K562 (cell line): Measurements from ENCODE around the gene LRRC8E. TPM values are rescaled to one million over a fixed set of nuclear protein-coding genes. Genes with fewer than 3 reads are reported as not detected.

Experiments used
- AFF4 ChIP-seq: sonication (generic); formaldehyde crosslinking; IDR thresholded peaks from 2 replicates; pipeline ENCODE4 v1.8.0; 2023; ENCODE audit warnings: mild to moderate bottlenecking, missing genetic modification reagents
- ARNT ChIP-seq, 2 experiments: fragments of 450-650 bp; IDR thresholded peaks; 2 replicates each; pipeline ENCODE4 v1.6.1; 2016; ENCODE audit warnings: mild to moderate bottlenecking in 1 of 2
- CREM ChIP-seq: IDR thresholded peaks from 2 replicates; pipeline ENCODE4 v1.6.1; 2014; ENCODE audit warnings: antibody characterized with exemption, low read depth
- DNMT1 ChIP-seq: fragments of 450-650 bp; IDR thresholded peaks from 2 replicates; pipeline ENCODE4 v1.6.1; 2016; ENCODE audit warnings: antibody characterized with exemption, mild to moderate bottlenecking
- FOXP1 ChIP-seq: sonication (generic); formaldehyde crosslinking; IDR thresholded peaks from 2 replicates; pipeline ENCODE4 v1.8.0; 2022; ENCODE audit warnings: mild to moderate bottlenecking, missing genetic modification reagents
- HES1 ChIP-seq: fragments of 450-650 bp; IDR thresholded peaks from 2 replicates; pipeline ENCODE4 v1.6.1; 2016; ENCODE audit warnings: low read depth, mild to moderate bottlenecking, moderate library complexity
- KDM4B ChIP-seq, 2 experiments: fragments of 450-650 bp in 1 of 2; sonication (generic) in 1 of 2; IDR thresholded peaks; 2 replicates each; pipeline ENCODE4 v1.6.1; 2016 to 2017; ENCODE audit warnings: borderline replicate concordance in 2 of 2, antibody characterized with exemption in 1 of 2, low read depth in 1 of 2, mild to moderate bottlenecking in 1 of 2
- MBD1 ChIP-seq: fragments of 250-450 bp; sonication (Bioruptor Pico); IDR thresholded peaks from 2 replicates; pipeline ENCODE4 v1.8.0; 2022; ENCODE audit warnings: inconsistent platforms
- POLR2AphosphoS5 ChIP-seq: IDR thresholded peaks from 2 replicates; pipeline ENCODE4 v1.6.1; 2011; ENCODE audit warnings: mild to moderate bottlenecking, low read depth, low read length, moderate library complexity; ENCODE audit not compliant: control insufficient read depth, insufficient read depth
- STAT5B ChIP-seq: fragments of 250-450 bp; sonication (Bioruptor Pico); IDR thresholded peaks from 2 replicates; pipeline ENCODE4 v1.8.0; 2021; ENCODE audit warnings: mild to moderate bottlenecking, inconsistent platforms
- XRCC5 ChIP-seq: fragments of 200-400 bp; formaldehyde crosslinking; IDR thresholded peaks from 2 replicates; pipeline ENCODE4 v1.6.1; 2017; ENCODE audit warnings: low read depth, mild to moderate bottlenecking, low read length
- ZNF398 ChIP-seq: fragments of 250-450 bp; sonication (Bioruptor Pico); IDR thresholded peaks from 2 replicates; pipeline ENCODE4 v1.8.0; 2021; ENCODE audit warnings: moderate library complexity, mild to moderate bottlenecking, inconsistent platforms
- ZNF436 ChIP-seq: fragments of 250-450, 450-650 bp; sonication (Bioruptor Pico); formaldehyde crosslinking; IDR thresholded peaks from 2 replicates; pipeline ENCODE4 v1.7.0; 2020; ENCODE audit warnings: mild to moderate bottlenecking
- ZNF696 ChIP-seq: fragments of 250-450 bp; sonication (Bioruptor Pico); conservative IDR thresholded peaks from 2 replicates; pipeline ENCODE4 v1.4.0; 2020; ENCODE audit warnings: mild to moderate bottlenecking, moderate library complexity
- polyA plus RNA-seq, 8 experiments: library from polyadenylated mRNA; depleted of rRNA in 4 of 8; stranded (reverse) in 5 of 8; unstranded in 3 of 8; fragments of >200 nt; fragmentation: Nextera tagmentation in 2 of 8; fragmentation: Illumina TruSeq in 1 of 8; extraction: Ambion mirVana in 2 of 8; extraction: Trizol in 1 of 8; gene quantifications; 2 replicates each; pipeline versions ENCODE4 v1.2.1 to v1.2.3, GENCODE V29; 2011 to 2014; ENCODE audit warnings: inconsistent platforms in 1 of 8, missing spikeins in 1 of 8
- total RNA-seq, 7 experiments: library from RNA; depleted of rRNA in 6 of 7; stranded (reverse); fragments of >200 nt in 6 of 7; fragmentation: Illumina TruSeq in 2 of 7; extraction: Trizol in 2 of 7; gene quantifications; 2 replicates each; pipeline versions ENCODE4 v1.2.1 to v1.2.3, GENCODE V29; 2011 to 2021; ENCODE audit warnings: low replicate concordance in 1 of 7
- TF ChIP-seq, protein P1 (sequence below): fragments of 450-650 bp; IDR thresholded peaks from 2 replicates; pipeline ENCODE4 v1.6.1; 2017; ENCODE audit warnings: mild to moderate bottlenecking, moderate library complexity
- TF ChIP-seq, protein P2 (sequence below): sonication (generic); formaldehyde crosslinking; IDR thresholded peaks from 2 replicates; pipeline ENCODE4 v1.8.1; 2023; ENCODE audit warnings: mild to moderate bottlenecking, missing genetic modification reagents

LRRC8E gene
- total and polyA plus RNA-seq, 9 of the 15 experiments (the other 6 are each of a cell fraction or from before 2014, with no cell fraction given), result 0.08 to 5.7 (median 3.5) TPM; not detected in 1

DNA sequence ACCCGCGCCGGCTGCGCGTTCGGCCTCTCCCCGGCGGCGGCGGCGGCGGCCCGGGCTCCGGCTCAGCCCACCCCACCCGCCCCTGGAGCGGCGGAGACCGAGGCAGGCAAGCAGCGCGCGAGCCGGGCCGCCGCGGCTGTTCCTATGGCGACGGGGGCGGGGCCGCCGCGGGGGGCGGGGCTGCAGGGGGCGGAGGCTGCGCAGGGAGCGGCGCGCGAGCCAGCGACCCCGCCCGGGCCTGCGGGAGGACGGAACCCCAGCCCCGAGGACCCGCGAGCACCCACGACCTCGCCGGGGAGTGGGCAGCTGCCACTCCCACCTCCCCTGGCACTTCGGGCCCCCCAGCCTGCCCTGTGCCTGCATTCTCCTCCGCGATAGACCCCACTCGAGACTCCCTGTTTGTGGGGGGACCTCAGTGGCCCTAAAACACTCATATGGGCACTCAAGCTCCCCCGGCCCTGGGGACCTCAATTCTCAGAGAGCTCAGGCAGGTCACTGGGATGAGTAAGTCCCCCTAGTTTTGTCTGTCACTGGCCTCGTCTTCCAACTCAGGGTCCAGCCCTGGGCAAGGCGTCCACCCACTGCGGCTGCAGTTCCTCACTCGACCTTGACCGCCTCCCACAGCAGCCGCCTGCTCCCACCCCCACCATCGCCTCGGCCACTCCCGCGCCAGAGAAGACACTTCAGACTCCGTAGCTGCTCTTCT lies 37.9 kb downstream of the LRRC8E start, which contains the start of gene CTXN1 (continued):
- TF ChIP-seq, protein P1, sequence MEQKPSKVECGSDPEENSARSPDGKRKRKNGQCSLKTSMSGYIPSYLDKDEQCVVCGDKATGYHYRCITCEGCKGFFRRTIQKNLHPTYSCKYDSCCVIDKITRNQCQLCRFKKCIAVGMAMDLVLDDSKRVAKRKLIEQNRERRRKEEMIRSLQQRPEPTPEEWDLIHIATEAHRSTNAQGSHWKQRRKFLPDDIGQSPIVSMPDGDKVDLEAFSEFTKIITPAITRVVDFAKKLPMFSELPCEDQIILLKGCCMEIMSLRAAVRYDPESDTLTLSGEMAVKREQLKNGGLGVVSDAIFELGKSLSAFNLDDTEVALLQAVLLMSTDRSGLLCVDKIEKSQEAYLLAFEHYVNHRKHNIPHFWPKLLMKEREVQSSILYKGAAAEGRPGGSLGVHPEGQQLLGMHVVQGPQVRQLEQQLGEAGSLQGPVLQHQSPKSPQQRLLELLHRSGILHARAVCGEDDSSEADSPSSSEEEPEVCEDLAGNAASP, result no peak
- TF ChIP-seq ZNF398 (CRISPR knock-in tag) (no peak), XRCC5 (no peak), HES1 (no peak), ARNT (IDR thresholded peaks at IDR 0.05) (no peak), KDM4B (IDR thresholded peaks at IDR 0.05; ENCODE audit: borderline replicate concordance in 2 of 2, low read depth in 1 of 2) (no peak), FOXP1 (CRISPR knock-in tag) (no peak), ZNF436 (CRISPR knock-in tag) (no peak), DNMT1 (peak; percentile 95), MBD1 (CRISPR knock-in tag) (no peak), AFF4 (CRISPR knock-in tag) (no peak), ZNF696 (CRISPR knock-in tag) (no peak), POLR2AphosphoS5 (peak; percentile 65; the same call in 1 of the 2 replicates), CREM (no peak), STAT5B (CRISPR knock-in tag) (no peak)
- TF ChIP-seq, protein P2, sequence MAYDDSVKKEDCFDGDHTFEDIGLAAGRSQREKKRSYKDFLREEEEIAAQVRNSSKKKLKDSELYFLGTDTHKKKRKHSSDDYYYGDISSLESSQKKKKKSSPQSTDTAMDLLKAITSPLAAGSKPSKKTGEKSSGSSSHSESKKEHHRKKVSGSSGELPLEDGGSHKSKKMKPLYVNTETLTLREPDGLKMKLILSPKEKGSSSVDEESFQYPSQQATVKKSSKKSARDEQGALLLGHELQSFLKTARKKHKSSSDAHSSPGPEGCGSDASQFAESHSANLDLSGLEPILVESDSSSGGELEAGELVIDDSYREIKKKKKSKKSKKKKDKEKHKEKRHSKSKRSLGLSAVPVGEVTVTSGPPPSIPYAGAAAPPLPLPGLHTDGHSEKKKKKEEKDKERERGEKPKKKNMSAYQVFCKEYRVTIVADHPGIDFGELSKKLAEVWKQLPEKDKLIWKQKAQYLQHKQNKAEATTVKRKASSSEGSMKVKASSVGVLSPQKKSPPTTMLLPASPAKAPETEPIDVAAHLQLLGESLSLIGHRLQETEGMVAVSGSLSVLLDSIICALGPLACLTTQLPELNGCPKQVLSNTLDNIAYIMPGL (CRISPR knock-in tag), result no peak
